HG02973 (cell line): ENCODE results near the gene EFHC1.
"Not testable (repeated sequence)": the region's sequence is repeated elsewhere in the genome, so short reads cannot be mapped to it uniquely, and the experiment has no call there.

Experiments used
- ATAC-seq: cut with Tn5 transposase; IDR thresholded peaks from one replicate; pipeline ENCODE4 v1.9.1; 2021; ENCODE audit warnings: moderate library complexity; ENCODE audit not compliant: unreplicated experiment

Gene EFHC1

GRCh38 chr6:52433294-52433693 lies 13.2 kb downstream of the EFHC1 start:
- ATAC-seq = not testable (repeated sequence)

DNA sequence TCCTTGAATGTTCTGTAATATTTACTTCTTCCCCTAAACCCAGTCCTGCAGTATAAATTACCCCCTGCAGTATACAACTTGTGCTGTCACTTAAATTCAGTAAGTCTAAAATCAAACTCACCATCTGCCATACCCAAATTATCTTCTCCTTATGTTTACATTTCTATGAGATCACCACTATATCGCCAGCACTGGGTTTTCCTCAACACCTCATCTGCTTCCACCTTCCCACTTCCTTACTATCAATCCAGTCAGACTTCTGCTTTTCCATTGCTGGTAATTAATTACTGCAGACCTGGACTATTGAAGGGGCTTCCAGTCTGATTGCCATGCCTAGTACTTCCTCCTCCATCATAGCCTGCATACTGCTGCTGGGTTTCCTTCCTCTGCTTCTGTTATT lies 15.2 kb downstream of the EFHC1 start:
- ATAC-seq = no peak

DNA sequence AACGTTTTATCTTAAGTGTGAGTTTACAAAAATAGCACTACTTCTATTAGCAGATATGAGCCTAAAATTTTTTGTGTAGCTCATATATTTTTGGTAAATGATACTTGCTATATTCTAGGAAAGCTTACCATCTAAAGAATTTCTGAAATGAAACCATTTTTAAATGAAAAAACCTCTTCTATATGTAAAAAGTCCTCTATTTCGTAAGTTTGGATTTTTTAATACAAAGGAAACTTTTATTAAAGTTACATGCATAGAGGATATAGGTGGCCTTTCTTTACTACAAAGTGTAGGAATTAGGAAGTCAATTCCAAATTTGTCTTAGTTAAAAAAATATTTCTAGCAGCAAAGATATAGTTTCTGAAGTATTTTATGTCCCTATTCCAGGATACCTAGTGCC lies 18.8 kb downstream of the EFHC1 start:
- no peak for ATAC-seq

- no peak for ATAC-seq
Observed at GRCh38 chr6:52454556-52454955, 34.4 kb downstream of the EFHC1 start.

DNA sequence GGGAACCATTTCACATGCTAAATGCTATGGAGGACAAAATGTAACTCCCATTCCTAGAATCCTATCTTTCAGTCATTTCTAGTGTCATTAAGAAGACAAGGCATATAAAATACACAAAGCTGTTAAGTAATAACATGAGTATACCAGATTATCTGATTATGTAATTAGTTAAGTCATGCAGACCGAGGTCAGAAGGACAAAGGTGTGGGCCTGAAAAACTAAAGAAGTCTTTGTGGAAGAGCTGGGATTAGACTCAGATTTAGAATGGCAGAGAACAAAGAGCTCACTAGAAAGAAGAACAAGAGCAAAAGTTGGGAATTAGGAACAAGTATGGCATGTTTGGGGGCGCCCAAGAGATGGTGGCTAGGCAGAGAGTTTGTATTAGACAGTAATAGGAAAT lies 37.0 kb downstream of the EFHC1 start:
- no peak for ATAC-seq

DNA sequence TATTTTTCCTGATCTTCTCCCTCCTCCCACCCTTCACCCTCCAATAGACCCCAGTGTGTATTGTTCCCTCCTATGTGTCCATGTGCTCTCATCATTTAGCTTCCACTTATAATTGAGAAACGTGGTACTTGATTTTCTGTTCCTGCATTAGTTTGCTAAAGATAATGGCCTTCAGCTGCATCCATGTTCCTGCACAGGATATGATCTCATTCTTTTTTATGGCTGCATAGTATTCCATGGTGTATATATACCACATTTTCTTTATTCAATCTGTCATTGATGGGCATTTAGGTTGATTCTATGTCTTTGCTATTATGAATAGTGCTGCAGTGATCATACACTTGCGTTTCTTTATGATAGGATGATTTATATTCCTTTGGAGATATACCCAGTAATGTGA lies 41.1 kb downstream of the EFHC1 start:
- ATAC-seq = not testable (repeated sequence)

DNA sequence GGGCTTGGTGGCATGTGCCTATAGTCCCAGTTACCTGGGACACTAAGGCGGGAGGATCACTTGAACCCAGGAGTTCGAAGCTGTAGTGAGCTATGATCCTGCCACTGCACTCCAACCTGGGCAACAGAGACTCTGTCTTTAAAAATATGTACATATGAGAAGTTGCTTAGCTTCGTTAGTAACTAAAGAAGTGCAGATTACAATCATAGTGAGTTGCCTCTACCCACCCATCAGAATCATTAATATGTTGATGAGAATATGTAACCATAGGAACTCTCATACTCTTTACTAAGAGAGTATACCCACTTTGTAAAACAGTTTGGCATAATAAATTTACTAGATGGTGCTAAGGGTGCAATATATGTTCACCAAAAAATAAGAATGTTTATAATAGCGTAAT lies 54.0 kb downstream of the EFHC1 start:
- no peak for ATAC-seq

GRCh38 chr6:52475307-52475706 lies 55.2 kb downstream of the EFHC1 start:
- no peak for ATAC-seq

- no peak for ATAC-seq
Observed at GRCh38 chr6:52482903-52483670, 62.9 kb downstream of the EFHC1 start.

GRCh38 chr6:52483671-52484003 lies 63.5 kb downstream of the EFHC1 start:
- no peak for ATAC-seq

GRCh38 chr6:52489881-52490280 lies 69.7 kb downstream of the EFHC1 start:
- no peak for ATAC-seq

GRCh38 chr6:52491203-52492069 lies 71.3 kb downstream of the EFHC1 start:
- peak; percentile 54 for ATAC-seq

DNA sequence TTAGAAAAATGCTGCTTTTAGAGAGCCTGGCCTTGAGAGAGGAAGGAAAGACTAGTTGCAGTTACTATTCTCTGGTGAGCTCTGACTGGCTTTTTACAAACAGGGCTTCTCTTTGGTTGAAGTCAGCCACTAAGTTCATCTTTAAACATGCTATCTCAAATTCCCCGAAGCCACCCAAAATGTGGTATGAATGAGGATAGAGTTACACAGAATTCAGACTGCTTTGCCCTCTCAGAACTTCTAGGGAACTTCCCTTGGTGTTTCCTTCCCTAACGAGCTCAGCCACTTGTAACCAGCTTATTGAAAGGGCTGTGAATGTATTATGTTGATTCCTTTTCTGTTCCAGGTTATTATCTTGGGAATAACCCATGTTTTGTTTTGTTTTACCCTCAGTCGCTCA lies 73.5 kb downstream of the EFHC1 start:
- no peak for ATAC-seq

DNA sequence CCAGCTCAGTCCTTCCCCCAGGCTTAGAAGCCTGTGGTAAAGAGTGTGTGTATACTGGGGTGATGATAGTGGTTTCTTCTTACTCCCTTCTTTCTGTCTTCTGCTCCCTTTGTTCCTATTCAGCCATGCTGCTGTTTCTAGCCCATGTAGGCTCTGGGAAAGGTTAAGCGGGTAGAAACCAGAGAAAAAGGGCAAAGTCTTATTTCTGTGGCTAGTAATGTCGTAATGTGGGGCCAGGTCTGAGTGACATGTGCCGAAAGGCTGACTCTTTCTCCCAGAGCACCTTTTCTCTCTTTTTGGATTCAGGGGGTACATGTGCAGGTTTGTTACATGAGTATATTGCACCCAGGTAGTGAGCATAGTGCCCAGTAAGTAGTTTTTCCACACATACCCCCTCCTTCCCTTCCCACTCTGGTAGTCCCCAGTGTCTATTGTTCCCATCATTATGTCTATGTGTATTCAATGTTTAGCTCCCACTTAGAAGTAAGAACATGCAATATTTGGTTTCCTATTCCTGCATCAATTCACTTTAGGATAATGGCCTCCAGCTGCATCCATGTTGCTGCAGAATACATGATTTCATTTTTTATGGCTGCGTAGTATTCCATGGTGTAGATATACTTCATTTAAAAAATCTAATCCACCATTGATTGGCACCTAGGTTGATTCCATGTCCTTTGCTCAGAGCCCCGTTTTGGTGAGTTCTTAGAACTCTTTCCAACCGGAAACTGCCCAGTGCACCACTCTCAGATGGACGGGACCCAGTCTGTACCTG lies 74.3 kb downstream of the EFHC1 start:
- ATAC-seq = no peak

DNA sequence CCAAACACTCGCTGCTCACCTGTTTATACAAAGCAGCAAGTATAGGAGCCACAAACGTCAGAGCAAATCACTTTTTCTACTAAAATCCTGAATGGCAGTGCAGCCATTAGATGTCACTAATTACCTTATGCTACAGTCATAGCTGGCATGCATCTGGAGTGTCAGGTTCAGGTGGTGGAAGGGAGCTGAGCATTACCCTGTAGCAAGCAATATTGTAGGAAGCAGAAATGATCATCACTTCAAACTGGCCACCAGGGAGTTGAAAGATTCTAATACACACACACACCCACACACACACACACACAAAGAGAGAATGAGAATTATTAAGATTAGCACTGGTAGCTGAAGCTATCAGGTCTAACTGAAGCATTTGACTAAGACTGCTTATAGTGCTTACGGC lies 75.8 kb downstream of the EFHC1 start:
- ATAC-seq = no peak

- no peak for ATAC-seq
Observed at GRCh38 chr6:52496631-52497030, 76.5 kb downstream of the EFHC1 start.

- ATAC-seq = peak; percentile 75
Observed at GRCh38 chr6:52497652-52498408, 77.7 kb downstream of the EFHC1 start.

DNA sequence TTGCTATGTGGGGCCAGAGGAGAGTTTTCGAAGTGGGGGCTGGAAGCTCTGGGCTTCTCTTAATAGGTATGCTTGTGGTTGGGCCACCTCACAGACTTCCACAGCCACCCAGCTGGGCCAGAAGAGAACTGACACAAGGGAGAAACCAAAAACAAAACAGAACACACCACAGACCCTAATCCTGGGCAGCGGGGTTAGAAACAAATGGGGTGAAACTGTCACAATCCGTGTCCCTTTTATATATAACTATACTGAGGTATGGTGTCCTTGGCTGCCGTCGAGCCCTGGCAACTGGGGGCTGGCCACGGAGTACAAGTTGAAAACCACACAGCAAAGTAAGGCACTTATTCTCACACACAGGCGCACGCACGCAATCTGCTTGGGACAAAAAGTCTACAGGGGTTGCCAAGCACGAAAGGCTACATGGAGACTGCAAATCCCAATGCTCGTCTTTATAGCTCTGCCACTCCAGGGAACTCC lies 78.4 kb downstream of the EFHC1 start:
- peak; percentile 42 for ATAC-seq

DNA sequence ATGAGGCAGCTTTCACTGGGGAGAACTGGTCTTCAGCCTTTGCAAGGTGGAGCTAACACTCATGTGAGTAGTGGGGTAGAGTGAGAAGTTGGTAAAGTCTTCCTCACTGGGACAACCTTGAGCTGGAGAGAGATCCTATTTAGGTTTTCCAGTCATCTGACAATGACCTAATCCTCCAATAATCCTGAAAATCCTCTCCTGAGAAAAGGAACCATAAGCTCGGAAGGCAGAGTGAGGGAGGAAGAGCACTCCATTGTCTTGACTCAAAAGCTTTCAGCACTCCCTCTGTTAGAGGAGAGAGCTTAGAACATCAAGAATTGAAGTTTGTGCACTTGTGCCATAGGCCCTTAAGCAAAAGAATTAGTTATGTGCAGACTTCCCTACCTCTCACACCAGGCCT lies 78.9 kb downstream of the EFHC1 start:
- ATAC-seq = no peak

- no peak for ATAC-seq
Observed at GRCh38 chr6:52499681-52500236, 79.6 kb downstream of the EFHC1 start.
